PFSK-1 (cell line): Measurements from ENCODE around the gene FBN1.

Source experiments
- POLR2AphosphoS5 ChIP-seq: IDR thresholded peaks from 2 replicates; pipeline ENCODE4 v1.6.1; 2012; ENCODE audit warnings: low read depth, mild to moderate bottlenecking, control low read depth, low read length, moderate library complexity
- TF ChIP-seq, protein P1 (sequence below), 2 experiments: IDR thresholded peaks; 2 replicates each; pipeline versions ENCODE4 v1.6.1 to v1.8.0; 2011 to 2012; ENCODE audit warnings: low read depth in 2 of 2, low read length in 2 of 2, control low read depth in 1 of 2, inconsistent platforms in 1 of 2, mild to moderate bottlenecking in 1 of 2, moderate library complexity in 1 of 2; ENCODE audit not compliant: insufficient read depth in 1 of 2

DNA sequence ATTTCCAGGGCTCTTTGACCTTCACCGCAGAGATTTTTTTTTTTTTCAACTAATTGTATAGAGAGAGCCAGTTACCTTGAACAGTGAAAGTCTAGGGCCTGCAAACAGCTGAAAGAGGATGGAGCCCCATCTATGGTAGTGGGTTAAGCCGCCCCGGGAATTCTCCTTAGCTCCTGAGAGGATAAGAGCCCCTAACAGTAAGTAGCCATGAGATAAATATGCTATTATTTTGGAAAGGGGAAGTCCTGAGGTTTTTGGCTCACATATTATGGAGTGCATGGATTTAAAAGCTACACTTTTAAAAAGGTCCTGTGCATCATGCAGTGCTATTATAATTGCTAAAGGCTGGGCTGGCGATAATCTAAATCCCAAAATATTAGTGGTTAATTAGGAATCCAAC, 115.0 kb downstream of the FBN1 start:
- TF ChIP-seq POLR2AphosphoS5, result no peak
- TF ChIP-seq, protein P1, sequence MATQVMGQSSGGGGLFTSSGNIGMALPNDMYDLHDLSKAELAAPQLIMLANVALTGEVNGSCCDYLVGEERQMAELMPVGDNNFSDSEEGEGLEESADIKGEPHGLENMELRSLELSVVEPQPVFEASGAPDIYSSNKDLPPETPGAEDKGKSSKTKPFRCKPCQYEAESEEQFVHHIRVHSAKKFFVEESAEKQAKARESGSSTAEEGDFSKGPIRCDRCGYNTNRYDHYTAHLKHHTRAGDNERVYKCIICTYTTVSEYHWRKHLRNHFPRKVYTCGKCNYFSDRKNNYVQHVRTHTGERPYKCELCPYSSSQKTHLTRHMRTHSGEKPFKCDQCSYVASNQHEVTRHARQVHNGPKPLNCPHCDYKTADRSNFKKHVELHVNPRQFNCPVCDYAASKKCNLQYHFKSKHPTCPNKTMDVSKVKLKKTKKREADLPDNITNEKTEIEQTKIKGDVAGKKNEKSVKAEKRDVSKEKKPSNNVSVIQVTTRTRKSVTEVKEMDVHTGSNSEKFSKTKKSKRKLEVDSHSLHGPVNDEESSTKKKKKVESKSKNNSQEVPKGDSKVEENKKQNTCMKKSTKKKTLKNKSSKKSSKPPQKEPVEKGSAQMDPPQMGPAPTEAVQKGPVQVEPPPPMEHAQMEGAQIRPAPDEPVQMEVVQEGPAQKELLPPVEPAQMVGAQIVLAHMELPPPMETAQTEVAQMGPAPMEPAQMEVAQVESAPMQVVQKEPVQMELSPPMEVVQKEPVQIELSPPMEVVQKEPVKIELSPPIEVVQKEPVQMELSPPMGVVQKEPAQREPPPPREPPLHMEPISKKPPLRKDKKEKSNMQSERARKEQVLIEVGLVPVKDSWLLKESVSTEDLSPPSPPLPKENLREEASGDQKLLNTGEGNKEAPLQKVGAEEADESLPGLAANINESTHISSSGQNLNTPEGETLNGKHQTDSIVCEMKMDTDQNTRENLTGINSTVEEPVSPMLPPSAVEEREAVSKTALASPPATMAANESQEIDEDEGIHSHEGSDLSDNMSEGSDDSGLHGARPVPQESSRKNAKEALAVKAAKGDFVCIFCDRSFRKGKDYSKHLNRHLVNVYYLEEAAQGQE (IDR thresholded peaks at IDR 0.05; ENCODE audit: insufficient read depth in 1 of 2, low read depth in 2 of 2, low read length in 2 of 2), result no peak
